ENCODE results near the gene LRP5. TPM values are rescaled to one million over a fixed set of nuclear protein-coding genes. Genes with fewer than 3 reads are reported as not detected.

Gene LRP5
- total RNA-seq, 2 experiments from 2014 or later = 22.3 to 23.3 TPM

DNA sequence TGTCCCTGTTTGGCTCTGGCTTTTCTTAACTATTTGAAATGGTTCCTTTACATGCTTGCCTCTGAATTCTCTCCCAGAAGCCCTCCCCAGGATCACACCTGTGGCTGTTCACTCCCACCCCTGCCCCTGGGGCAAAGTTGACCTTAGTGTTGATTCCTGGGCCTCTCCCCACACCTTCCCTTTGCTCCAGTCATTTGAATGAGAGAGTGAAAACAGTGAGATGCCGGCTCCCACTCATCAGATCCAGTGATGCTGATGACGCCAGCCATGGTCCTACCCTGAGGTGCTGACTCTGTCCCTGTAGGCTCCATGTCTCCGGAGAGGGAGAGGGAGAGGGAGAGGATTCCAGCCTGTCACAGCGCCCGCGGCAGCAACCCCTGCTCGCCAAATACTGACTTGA is 40.7 kb downstream of the LRP5 start:
- H3K4me1 Mint-ChIP-seq = peaks cover 2% of the 10 kb centered on the region
- POLR2A ChIA-PET = no interaction called here
- DNase-seq (no peak), ATAC-seq (ENCODE audit: low read depth) (no peak)
- peaks cover 2% of the 10 kb centered on the region for H3K27me3 Mint-ChIP-seq
- peaks cover 4% of the 10 kb centered on the region for H3K36me3 Mint-ChIP-seq
- no peaks in the 10 kb centered on the region for H3K9me3 Mint-ChIP-seq
- H3K27ac Mint-ChIP-seq = no peak overlapping the region
- no peak overlapping the region for H3K4me3 Mint-ChIP-seq

DNA sequence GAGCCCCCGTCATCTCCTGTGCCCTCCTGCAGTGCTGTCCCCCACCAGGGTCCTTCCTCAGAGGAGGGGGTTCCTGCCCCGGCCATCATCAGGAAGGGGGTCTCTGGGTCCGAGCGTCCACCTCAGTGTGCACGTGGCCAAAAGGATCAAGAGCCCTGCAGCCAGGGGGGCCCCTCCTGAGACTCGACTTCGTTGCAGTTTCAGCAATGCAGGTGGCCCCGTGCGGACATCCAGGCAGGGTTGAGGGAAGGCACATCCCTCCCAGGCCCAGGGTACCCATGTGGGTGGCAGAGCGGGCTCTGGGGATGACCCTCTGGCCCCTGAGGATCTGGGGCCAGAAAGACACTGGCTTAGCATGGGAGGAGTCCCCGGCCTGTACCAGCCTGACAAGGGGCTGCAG is 41.3 kb downstream of the LRP5 start:
- no peaks in the 10 kb centered on the region for H3K9me3 Mint-ChIP-seq
- no peak overlapping the region for H3K27ac Mint-ChIP-seq
- DNase-seq = no peak
- POLR2A ChIA-PET = no interaction called here
- no peak overlapping the region for H3K4me3 Mint-ChIP-seq
- peaks cover 7% of the 10 kb centered on the region for H3K36me3 Mint-ChIP-seq
- no peak for ATAC-seq (ENCODE audit: low read depth)
- H3K4me1 Mint-ChIP-seq = peaks cover 2% of the 10 kb centered on the region
- peaks cover 2% of the 10 kb centered on the region for H3K27me3 Mint-ChIP-seq

DNA sequence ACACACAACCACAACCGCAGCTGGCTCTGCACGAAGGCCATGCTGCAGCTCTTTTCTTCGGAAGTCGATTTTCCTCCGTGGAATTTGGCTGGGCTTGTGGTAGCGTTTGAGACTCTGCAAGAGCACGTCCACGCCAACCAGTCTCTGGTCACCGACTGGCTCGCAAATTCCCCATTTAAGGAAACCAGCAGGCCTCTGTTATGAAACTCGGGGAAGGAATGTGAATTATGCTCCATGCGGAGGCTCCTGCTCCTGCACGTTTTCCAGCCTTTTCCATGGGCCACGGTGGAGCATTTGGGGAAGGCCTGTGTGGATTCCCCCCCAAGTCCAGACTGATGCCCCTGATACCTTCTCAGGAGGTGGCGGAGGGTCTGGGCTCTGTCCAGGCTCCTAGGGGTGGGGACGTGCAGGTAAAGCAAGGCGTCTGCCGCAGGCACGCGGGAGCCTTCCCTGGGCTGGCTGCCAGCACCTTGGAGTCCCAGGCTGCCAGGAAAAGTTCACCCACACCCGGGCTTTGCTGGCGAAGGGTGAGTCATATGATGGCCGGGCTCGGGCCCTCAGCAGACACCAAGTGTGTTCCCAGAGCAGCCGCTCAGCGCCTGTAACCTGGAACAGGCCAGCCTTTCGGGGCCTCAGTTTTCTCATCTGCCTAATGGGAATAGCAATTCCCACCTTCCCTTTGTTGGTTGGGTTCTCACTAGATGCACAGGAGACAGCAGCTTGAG is 41.9 kb downstream of the LRP5 start:
- Mint-ChIP-seq H3K4me3 (no peak overlapping the region), H3K36me3 (peaks cover 13% of the 10 kb centered on the region), H3K9me3 (peaks cover under 1% of the 10 kb centered on the region), H3K27me3 (peaks cover 2% of the 10 kb centered on the region), H3K27ac (no peak overlapping the region), H3K4me1 (peaks cover 2% of the 10 kb centered on the region)
- no peak for ATAC-seq (ENCODE audit: low read depth)
- POLR2A ChIA-PET = no interaction called here
- DNase-seq = no peak

DNA sequence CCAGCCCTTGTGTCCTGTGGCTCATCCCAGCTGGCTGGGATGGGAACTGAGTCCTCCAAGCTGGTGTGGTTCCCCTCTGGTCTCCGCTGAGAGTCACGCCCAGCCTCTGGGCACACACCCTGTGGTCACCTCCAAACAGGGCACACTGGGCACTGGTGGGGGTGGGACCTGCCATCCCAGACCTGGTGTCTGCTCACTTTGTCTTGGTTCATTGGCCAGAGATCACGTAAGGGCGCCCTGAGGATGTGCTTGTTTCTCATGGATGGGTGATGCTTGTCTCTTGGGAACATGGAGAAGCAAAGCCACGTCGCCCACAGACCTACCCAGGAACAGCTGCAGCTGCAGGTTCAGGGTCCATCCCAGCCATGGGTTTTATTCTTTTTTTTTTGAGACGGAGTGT is 43.1 kb downstream of the LRP5 start:
- Mint-ChIP-seq H3K9me3 (peaks cover 1% of the 10 kb centered on the region), H3K27ac (no peak overlapping the region), H3K4me1 (peaks cover 2% of the 10 kb centered on the region), H3K27me3 (peaks cover 2% of the 10 kb centered on the region), H3K4me3 (no peak overlapping the region), H3K36me3 (peaks cover 19% of the 10 kb centered on the region)
- ATAC-seq (ENCODE audit: low read depth) (no peak), DNase-seq (no peak)
- POLR2A ChIA-PET = no interaction called here

DNA sequence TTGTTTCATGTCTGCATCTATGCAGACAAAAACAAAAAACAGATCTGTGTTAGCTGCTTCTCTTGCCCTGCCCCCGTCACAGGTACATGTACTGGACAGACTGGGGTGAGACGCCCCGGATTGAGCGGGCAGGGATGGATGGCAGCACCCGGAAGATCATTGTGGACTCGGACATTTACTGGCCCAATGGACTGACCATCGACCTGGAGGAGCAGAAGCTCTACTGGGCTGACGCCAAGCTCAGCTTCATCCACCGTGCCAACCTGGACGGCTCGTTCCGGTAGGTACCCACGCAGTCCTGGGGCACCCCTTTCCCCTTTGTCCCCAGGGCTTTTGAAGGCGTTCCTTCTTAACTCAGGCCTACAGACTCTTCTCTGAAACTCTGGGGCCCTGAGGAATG is 45.2 kb downstream of the LRP5 start:
- no peak for ATAC-seq (ENCODE audit: low read depth)
- H3K9me3 Mint-ChIP-seq = peaks cover 1% of the 10 kb centered on the region
- no peak overlapping the region for H3K27ac Mint-ChIP-seq
- POLR2A ChIA-PET = no interaction called here
- H3K36me3 Mint-ChIP-seq = peaks cover 18% of the 10 kb centered on the region
- no peak for DNase-seq
- H3K4me1 Mint-ChIP-seq = no peaks in the 10 kb centered on the region
- no peak overlapping the region for H3K4me3 Mint-ChIP-seq
- H3K27me3 Mint-ChIP-seq = no peaks in the 10 kb centered on the region

DNA sequence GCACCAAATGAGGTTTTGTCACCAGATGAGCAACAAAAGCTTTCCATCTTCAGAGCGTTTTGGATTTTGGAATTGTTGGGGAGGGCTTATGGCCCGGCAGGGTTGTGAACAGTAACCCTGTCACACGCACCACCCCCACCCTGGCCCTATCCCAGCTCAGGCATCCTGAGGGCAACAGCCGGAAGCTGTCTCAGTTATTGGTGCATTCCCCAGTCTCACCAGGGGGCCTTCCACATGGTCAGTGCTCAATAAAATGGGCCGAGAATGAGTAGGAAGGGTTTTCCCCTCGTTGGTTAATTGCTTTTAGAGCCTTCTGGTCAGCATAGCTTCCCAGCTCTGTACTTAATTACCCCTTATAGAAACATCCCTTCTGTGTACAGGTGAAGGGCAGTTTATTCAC is 46.0 kb downstream of the LRP5 start:
- ATAC-seq (ENCODE audit: low read depth) (no peak), DNase-seq (no peak)
- H3K27me3 Mint-ChIP-seq = no peaks in the 10 kb centered on the region
- no peak overlapping the region for H3K4me3 Mint-ChIP-seq
- peaks cover 18% of the 10 kb centered on the region for H3K36me3 Mint-ChIP-seq
- peaks cover 1% of the 10 kb centered on the region for H3K9me3 Mint-ChIP-seq
- POLR2A ChIA-PET = no interaction called here
- no peaks in the 10 kb centered on the region for H3K4me1 Mint-ChIP-seq
- no peak overlapping the region for H3K27ac Mint-ChIP-seq

DNA sequence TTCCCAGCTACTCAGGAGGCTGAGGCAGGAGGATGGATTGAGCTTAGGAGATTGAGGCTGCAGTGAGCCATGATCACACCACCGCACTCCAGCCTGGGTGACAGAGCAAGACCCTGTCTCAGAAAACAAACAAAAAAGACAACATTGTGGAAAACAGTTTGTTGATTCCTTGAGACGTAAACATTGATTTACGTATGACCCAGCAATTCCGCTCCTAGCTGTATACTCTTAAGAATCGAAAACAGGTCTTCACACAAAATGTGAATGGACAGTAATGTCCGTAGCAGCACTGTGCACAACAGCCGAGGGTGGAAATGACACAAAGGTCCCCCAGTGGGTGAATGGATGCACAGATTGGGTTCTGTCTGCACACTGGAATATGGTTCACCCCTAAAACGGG is 49.3 kb downstream of the LRP5 start:
- H3K27me3 Mint-ChIP-seq = no peaks in the 10 kb centered on the region
- DNase-seq = no peak
- H3K9me3 Mint-ChIP-seq = peaks cover 1% of the 10 kb centered on the region
- POLR2A ChIA-PET = no interaction called here
- peaks cover 18% of the 10 kb centered on the region for H3K36me3 Mint-ChIP-seq
- H3K27ac Mint-ChIP-seq = no peak overlapping the region
- no peak for ATAC-seq (ENCODE audit: low read depth)
- H3K4me3 Mint-ChIP-seq = no peak overlapping the region
- H3K4me1 Mint-ChIP-seq = peaks cover 8% of the 10 kb centered on the region

DNA sequence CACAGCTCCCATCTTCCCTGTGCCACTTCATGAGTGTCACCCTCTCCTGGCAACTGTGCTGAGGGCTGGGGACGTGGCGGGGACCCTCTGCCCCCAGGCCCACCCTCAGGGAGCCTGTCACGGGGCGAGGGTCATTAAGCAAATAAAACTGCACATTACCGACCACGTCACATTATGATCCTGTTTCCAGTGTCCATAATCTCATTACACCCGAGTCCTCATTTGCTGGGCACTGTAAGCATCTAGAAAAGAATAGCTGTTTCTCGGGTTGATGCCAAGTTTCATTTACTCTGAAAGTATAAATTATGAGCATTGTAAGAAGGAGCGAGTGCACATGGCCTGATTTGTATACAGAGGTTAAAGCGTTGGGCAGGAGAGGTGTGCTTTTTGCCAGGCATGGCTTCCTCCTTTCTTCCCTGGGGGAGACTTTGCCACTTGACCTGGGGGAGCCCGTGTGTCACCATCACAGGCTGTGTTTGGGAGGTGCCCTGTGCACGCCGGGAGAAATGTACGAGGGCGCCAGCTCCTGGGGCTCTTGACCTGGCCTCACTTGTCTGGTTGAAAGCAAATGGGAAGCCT is 50.5 kb downstream of the LRP5 start:
- Mint-ChIP-seq H3K36me3 (peaks cover 17% of the 10 kb centered on the region), H3K9me3 (peaks cover 1% of the 10 kb centered on the region), H3K4me3 (no peak overlapping the region), H3K27ac (no peak overlapping the region), H3K27me3 (no peaks in the 10 kb centered on the region), H3K4me1 (peaks cover 8% of the 10 kb centered on the region)
- ATAC-seq (ENCODE audit: low read depth) (no peak), DNase-seq (no peak)
- POLR2A ChIA-PET = no interaction called here

DNA sequence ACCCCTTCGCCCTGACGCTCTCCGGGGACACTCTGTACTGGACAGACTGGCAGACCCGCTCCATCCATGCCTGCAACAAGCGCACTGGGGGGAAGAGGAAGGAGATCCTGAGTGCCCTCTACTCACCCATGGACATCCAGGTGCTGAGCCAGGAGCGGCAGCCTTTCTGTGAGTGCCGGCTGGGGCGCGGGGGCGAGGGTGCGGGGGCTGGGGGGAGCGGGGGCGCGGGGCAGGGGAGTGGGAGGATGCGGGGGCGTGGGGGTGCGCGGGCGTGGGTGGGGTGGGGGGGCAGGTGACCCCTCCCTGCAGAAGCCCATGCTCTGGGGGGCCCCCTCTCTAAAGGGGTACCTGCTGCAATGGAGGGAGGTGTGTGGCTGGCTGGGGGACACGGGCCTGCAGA is 51.4 kb downstream of the LRP5 start:
- DNase-seq = no peak
- Mint-ChIP-seq H3K4me1 (peaks cover 8% of the 10 kb centered on the region), H3K36me3 (peaks cover 15% of the 10 kb centered on the region), H3K27me3 (no peaks in the 10 kb centered on the region), H3K9me3 (peaks cover 1% of the 10 kb centered on the region), H3K4me3 (no peak overlapping the region), H3K27ac (no peak overlapping the region)
- ATAC-seq (ENCODE audit: low read depth) = no peak
- POLR2A ChIA-PET = no interaction called here

DNA sequence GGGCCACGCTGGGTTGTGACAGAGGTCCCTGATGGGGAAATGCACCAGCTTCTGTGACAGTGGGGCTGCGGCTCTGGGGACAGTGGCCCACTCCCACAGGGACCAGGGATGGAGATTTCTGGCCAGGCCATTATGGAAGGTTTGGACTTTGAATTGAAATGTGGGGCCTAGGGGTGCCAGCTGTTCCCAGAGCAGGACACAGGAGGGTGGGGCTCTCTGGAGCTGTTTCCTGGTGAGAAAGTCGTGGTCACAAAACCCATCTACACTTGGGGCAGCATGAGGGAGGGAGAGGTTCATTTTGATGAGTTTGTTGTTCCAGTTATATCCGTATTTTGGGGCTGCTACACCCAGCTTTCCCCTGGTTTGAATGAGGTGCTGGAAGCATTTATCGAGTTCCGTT is 52.2 kb downstream of the LRP5 start:
- DNase-seq (no peak), ATAC-seq (ENCODE audit: low read depth) (no peak)
- no peaks in the 10 kb centered on the region for H3K27me3 Mint-ChIP-seq
- peaks cover 8% of the 10 kb centered on the region for H3K4me1 Mint-ChIP-seq
- no peak overlapping the region for H3K4me3 Mint-ChIP-seq
- H3K9me3 Mint-ChIP-seq = no peaks in the 10 kb centered on the region
- H3K36me3 Mint-ChIP-seq = peaks cover 8% of the 10 kb centered on the region
- H3K27ac Mint-ChIP-seq = no peak overlapping the region
- POLR2A ChIA-PET = interaction anchor here (0.6 kb wide), 1 partner anchor 1331 kb away, joined by 3 read pairs; no protein-coding TSS in a partner anchor

DNA sequence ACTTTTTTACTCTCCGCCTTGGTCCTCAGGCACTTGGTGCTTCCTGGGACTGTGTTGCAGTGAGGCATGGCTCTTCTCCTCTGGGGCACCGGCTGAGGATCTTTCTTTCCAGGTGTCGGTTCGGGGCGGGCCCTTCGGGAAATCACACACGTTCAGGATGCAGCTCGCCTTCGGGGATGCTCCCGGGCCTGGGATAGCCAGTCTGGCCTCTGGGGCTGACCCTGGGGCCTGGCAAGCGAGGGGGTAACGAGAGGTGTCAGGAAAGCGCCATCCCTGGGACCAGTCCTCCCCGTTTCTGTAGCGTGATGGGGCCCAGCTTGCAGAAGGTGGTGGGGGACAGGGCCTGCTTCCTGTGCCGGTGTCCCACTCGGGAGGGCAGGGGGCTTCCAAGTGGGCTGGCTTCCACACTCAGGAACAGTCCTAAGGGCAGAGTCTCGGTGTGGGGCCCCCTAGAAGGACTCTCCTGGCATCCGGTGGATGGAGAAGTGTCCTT is 53.6 kb downstream of the LRP5 start:
- POLR2A ChIA-PET = no interaction called here
- no peak for ATAC-seq (ENCODE audit: low read depth)

DNA sequence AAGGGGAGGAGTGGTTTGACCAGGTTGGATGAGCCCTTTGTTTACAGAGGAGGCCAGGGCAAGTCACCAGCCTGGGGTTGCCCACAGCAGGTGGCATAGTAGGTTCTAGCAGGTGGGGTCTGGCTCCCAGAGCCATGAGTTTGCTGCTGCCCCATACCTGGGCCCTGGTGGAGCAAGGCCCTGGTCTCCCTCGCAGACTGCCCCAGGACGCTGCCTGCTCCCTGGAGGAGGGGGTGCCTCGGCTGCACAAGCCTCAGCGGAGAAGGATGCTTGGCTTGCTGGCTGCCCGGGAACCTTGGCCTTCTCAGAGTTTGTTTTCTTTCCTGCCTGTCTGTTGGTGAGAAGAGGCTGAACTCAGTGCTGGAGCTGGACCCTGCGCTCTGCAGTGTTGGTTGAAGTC is 54.9 kb downstream of the LRP5 start:
- Mint-ChIP-seq H3K4me3 (no peak overlapping the region), H3K36me3 (peaks cover 10% of the 10 kb centered on the region), H3K27me3 (no peaks in the 10 kb centered on the region), H3K9me3 (no peaks in the 10 kb centered on the region), H3K4me1 (peaks cover 8% of the 10 kb centered on the region), H3K27ac (no peak overlapping the region)
- POLR2A ChIA-PET = no interaction called here
- DNase-seq (no peak), ATAC-seq (ENCODE audit: low read depth) (no peak)

More for the DNA sequence above, 53.6 kb downstream of the LRP5 start:
- no peaks in the 10 kb centered on the region for H3K9me3 Mint-ChIP-seq
- H3K36me3 Mint-ChIP-seq = peaks cover 2% of the 10 kb centered on the region
- H3K4me3 Mint-ChIP-seq = no peak overlapping the region
- no peak overlapping the region for H3K27ac Mint-ChIP-seq
- peaks cover 8% of the 10 kb centered on the region for H3K4me1 Mint-ChIP-seq
- no peak for DNase-seq
- H3K27me3 Mint-ChIP-seq = no peaks in the 10 kb centered on the region

DNA sequence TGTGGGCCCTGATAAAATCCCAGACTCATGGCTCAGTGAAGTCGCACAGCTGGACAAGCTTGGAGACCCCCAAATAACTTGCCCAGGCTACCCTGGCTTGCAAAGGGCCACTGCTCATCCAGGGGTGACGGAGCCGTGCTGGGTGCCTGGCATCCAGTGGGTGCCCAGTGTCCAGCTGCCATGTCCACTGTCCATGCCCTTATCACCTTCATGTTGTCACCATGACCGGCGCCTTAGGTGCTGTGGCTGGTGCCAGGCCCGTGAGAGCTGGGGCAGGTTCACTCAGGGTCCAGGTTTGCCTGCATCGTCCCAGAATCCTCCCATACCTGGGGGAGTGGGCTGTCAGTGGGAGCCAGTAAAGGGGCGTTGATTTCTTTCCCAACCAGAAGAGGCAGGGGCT is 57.4 kb downstream of the LRP5 start:
- H3K4me1 Mint-ChIP-seq = peaks cover 1% of the 10 kb centered on the region
- peaks cover 10% of the 10 kb centered on the region for H3K36me3 Mint-ChIP-seq
- H3K9me3 Mint-ChIP-seq = no peaks in the 10 kb centered on the region
- no peak for DNase-seq
- POLR2A ChIA-PET = no interaction called here
- H3K27ac Mint-ChIP-seq = no peak overlapping the region
- no peak overlapping the region for H3K4me3 Mint-ChIP-seq
- no peaks in the 10 kb centered on the region for H3K27me3 Mint-ChIP-seq
- no peak for ATAC-seq (ENCODE audit: low read depth)
